Esophagus muscularis mucosa (tissue), 4 donors: ENCODE measurements around the gene SRP19.

Experiments
- CTCF ChIP-seq, 3 experiments: fragments of 200-600 bp in 2 of 3; fragments of 450-650 bp in 1 of 3; sonication (generic) in 2 of 3; IDR thresholded peaks; one replicate each; pipeline ENCODE4 v1.5.1; 2017 to 2019; ENCODE audit warnings: antibody characterized with exemption in 3 of 3, mild to moderate bottlenecking in 2 of 3, moderate library complexity in 1 of 3
- EP300 ChIP-seq: sonication (generic); formaldehyde crosslinking; IDR thresholded peaks from one replicate; pipeline ENCODE4 v1.6.1; 2017; ENCODE audit warnings: antibody characterized with exemption
- POLR2A ChIP-seq: fragments of 450-650 bp; IDR thresholded peaks from one replicate; pipeline ENCODE4 v1.6.1; 2017; ENCODE audit warnings: antibody characterized with exemption, moderate library complexity, mild to moderate bottlenecking, low read depth
- POLR2AphosphoS5 ChIP-seq, 2 donors: sonication (generic); formaldehyde crosslinking; IDR thresholded peaks; one replicate each; pipeline ENCODE4 v1.6.1; 2017; ENCODE audit warnings: antibody characterized with exemption in 2 of 2

- TF ChIP-seq CTCF (IDR thresholded peaks at IDR 0.05) (no peak), POLR2A (no peak), POLR2AphosphoS5 (IDR thresholded peaks at IDR 0.05) (no peak), EP300 (no peak)
Observed at GRCh38 chr5:112823181-112823580, 37.9 kb upstream of the SRP19 start.
